Dermis blood vessel endothelial cell (primary cell): ENCODE results near the gene PDIA2. TPM values are rescaled to one million over a fixed set of nuclear protein-coding genes. Genes with fewer than 3 reads are reported as not detected.

Experiments
- DNase-seq: peaks from one replicate; pipeline ENCODE4 v3.0.0; 2010
- total RNA-seq: library from RNA; depleted of rRNA; stranded (reverse); fragments of >200 nt; gene quantifications from 2 replicates; pipeline ENCODE4 v1.2.3, GENCODE V29; 2014

PDIA2 gene
- total RNA-seq, 1 donor from 2014 or later: 0.34 TPM

DNA sequence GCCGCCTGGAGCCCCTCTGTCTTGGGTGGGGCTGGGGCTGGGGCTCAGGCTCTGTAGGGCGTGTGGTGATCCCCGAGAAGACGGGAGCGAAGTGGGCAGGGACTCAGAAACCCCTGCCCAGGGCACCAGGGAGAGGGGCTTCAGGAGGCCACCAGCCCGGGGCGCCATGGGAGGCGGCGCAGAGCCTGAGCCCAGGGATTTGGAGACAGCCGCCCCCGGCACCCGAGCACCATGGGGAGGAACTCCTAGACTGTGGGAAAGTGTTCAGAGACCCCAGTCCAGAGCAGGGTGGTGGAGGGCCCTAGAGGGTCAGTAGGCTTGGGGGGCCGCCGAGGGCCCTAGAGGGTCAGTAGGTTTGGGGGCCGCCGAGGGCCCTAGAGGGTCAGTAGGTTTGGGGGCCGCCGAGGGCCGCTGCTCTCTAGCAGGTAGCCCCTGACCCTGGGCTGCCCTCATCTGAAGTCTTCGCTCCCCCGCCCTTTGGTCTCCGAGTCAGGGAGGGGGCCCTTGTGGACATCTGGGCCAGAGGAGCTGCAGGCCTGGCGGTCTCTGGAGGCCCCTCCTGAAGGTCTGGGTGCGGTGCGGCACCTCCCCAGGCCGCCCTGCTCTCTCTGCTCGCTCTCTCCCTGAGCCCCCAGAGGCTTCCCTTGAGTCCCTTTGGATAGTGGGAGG, 1.8 kb upstream of the PDIA2 start:
- DNase-seq: no peak

- DNase-seq: no peak
These were observed 1.2 kb upstream of the PDIA2 start for GRCh38 chr16:281660-282255.

GRCh38 chr16:282491-282890, 473 bp upstream of the PDIA2 start:
- DNase-seq: no peak

DNA sequence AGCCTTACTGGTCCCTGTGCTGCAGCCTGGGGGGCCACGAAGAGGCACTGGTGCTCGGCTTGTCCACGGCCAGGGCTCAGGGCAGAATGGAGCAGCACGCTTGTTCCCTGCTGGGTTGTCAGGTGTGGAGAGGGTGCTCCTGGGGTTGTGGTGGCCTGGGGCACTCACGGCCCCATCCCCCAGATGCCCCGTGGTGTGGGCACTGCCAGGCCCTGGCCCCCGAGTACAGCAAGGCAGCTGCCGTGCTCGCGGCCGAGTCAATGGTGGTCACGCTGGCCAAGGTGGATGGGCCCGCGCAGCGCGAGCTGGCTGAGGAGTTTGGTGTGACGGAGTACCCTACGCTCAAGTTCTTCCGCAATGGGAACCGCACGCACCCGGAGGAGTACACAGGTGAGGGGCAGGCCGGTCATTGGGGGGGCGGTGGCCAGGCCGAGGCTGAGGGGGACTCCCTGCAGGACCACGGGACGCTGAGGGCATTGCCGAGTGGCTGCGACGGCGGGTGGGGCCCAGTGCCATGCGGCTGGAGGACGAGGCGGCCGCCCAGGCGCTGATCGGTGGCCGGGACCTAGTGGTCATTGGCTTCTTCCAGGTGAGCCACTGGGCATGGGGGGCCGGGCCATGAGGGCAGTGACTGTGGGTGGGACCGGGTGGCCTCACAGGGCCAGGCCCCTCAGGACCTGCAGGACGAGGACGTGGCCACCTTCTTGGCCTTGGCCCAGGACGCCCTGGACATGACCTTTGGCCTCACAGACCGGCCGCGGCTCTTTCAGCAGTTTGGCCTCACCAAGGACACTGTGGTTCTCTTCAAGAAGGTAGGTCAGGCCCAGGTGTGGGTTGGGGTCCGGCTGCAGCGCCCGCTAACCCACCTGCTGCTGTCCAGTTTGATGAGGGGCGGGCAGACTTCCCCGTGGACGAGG, 1.5 kb downstream of the PDIA2 start:
- DNase-seq: no peak

DNA sequence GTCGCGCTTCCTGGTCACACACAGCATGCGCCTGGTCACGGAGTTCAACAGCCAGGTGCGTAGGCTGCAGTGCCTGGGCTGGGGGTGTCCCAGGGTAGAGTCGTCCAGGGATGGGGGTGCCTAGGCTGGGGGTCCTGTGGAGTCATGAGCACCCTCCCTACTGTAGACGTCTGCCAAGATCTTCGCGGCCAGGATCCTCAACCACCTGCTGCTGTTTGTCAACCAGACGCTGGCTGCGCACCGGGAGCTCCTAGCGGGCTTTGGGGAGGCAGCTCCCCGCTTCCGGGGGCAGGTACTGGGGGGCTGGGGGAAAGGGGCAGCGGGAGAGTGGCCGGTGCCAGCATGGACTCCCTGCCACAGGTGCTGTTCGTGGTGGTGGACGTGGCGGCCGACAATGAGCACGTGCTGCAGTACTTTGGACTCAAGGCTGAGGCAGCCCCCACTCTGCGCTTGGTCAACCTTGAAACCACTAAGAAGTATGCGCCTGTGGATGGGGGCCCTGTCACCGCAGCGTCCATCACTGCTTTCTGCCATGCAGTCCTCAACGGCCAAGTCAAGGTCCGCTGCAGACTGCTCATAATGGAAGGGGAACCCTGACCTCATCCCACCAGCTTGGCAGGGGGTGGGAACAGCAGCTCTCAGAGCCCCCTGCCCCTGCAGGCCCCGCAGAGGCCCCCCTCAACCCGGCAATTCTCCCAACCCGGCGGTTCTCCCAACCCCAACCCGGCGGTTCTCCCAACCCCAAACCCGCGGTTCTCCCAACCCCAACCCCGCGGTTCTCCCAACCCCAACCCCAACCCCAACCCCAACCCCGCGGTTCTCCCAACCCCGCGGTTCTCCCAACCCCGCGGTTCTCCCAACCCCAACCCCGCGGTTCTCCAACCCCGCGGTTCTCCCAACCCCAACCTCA, 2.4 kb downstream of the PDIA2 start:
- no peak for DNase-seq

- no peak for DNase-seq
These were observed 3.7 kb downstream of the PDIA2 start for GRCh38 chr16:286491-287297.

DNA sequence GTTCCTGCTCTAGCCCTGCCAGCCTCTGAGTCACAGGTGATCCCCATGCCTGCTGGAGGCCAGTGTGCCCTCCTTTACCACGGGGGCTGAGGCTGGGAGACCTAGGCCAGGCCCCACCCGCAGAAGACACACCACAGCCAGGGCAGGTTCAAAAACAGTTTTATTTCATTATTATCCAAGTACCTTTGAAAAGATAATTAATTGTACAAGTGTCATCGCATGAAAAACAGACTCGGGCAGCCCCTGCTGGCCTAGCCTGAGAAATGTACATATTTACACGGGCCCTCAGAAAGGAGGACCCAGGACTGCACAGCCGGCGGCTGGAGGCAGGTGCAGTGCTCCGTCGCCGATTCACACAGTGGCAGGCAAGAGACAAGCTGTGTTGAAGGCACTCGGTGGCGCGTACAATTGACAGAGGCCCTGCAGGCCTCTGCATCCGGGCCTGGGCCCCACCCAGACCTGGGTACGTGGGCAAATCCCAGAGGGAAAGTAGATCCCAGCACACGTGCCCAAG, 4.4 kb downstream of the PDIA2 start:
- no peak for DNase-seq

DNA sequence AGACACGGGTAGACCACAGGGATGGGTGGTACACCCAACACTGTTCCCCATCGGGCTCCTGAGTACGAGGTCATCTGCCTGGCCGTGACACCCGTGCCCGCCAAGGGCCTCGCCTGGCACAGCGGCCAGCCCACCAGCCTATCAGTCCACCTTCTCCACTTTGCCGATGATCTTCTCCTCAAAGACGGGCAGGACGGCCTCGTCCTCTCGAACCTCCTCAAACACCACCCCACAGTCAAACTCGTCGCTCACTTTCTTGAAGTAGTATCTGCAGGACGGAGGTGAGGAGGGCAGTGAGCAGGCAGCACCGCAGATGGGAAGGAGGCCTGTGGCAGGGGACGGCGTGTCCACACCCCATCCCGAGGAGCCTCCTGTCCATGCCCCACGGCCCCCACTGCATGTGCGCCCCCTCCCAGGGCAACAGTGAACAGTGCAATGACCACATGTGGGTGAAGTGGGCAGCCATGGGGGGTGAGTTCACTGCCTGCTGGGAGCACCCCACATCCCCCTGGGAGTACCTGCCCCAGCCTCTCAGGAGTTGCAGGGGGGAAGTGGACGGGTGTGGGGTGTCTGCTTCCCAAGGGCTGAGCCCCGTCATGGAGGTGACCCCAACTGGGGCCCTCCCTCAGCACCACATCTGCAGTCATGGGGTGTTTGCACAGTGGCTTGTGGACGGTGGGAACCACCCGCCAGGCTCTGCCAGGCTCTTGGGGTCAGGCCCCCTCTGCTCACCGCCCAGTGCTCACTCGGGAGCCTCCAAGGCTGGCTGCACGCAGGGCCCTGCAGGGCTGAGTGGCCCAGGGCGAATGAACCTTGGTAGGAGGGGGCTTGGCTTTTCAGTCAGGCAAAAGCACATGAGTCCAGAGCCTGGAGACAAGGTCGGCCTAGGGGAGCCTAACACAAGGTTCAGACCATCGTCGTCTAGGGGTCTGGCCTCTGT, 5.3 kb downstream of the PDIA2 start:
- no peak for DNase-seq

- DNase-seq: no peak
These were observed 6.5 kb downstream of the PDIA2 start for GRCh38 chr16:289395-289997.

- DNase-seq: no peak
These were observed 7.2 kb downstream of the PDIA2 start for GRCh38 chr16:290015-290680.

DNA sequence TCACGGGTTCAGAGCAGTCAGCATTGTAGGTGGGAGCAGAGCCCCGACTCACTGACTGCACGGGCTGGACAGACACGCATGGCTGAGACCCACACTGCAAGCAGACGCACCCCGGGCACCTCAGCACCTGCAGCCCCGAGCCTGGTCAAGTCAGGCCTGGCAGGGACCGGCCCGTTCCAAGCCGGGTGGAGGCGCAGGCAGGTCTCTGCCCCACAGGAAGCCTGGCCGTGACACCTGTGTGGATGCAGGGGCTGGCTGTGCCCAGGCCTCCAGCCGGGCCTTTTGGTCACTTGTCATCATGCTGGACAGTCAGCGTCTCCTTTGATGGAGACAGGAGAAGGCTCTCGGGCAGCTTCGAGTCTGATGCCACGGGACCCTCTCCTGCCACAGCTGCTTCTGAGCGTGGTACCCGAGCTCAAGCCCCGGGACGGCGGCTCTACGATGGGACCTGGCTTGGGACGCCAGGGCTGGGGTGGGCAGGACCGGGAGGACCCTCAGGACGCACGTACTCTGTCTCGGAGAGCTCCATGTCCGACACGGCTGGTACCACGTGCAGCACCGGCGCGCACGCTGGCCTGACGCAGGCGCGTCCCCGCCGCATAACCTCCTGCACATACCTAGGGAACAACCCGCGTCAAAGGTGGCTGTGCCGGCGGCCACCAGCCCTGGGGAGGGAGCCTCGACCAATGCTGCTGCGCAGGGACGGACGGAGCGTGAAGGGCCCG, 7.9 kb downstream of the PDIA2 start:
- DNase-seq: no peak

GRCh38 chr16:291539-291938, 8.6 kb downstream of the PDIA2 start:
- no peak for DNase-seq

DNA sequence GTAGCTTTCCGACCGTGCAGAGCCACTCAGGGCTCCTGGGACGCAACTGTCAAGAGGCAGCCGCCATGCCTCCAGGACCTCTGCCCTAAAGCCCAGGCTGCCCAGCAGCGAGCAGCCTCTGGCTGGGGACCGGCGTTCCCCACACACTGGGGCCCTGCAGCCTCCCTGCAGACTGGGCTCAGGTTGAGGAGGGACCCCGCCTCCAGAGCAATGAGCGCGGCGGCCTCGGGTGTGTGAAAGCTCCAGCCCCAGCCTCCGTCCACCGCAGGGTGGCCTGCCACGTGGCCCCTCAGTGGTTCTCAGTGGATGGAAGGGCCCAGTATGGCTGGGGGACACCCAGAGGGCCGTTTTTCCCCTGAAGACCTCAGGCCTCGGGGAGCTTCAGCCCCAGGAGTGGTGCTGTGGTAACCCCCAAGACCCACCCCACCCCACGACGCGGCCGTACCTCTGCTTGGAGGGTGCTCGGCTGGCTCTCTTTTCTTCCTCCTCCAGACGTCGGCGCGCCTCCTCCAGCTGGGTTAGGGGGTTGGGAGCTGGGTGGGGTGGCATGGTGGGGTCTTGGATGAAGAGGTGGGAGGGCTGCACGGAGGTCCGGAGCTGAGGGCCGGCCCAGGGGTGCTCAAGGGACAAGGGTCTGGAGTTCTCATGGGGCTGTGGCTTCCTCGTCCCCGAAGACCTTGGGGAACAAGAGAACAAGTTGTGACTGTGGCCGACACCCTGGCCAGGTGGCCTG, 10.2 kb downstream of the PDIA2 start:
- DNase-seq: no peak

DNA sequence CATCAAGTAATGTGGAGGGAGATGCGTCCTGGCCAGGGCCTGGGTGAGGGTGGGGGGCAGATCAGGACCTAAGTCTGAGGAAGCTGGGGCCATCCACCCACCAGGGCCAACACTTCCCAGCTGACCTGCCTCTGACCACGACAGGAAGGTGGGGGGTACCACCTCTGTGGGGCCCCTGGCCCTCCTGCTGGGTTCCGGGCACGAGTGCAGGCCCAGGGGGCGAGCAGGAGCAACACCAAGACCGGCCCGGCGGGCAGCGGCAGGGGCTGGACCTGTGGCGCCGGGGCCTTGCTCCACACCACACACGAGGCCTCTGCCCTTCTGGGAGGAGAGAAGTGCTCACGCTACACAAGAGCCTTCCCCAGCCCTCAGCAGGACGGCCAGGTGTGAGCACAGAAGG, 13.3 kb downstream of the PDIA2 start:
- DNase-seq: no peak

DNA sequence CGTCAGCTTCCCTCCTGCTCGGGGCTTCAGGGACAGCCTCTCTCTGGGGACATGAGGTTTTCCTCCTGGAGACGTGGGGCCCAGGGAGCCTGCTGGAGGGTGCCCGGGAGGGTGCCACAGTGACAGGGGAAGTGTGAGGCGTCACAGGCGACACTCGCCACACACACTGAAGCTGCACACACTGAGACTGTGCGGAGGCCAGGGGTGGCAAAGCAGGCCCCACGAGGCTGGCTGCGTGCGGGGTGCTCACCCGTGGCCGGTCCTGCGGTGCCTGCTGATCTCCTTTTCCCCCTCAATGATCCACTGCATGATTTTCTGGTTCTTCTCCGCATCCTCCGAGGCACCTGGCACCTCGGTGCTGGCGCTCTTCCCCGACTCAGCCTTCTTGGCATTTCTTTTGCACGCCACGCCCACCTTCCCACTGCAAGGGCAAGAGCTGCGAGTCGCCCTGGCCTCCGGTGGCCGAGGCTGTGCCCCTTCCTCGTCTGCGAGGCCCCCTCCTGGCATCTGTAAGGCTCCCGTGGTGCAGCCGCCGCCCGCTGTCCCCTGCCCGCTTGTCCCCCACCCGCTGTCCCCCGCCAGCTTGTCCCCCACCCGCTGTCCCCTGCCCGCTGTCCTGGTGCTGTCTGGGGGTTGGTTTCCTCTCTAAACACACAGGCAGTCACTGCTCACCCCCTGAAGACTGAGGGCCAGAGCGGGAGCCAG, 14.0 kb downstream of the PDIA2 start:
- no peak for DNase-seq

GRCh38 chr16:297832-298231, 14.9 kb downstream of the PDIA2 start:
- no peak for DNase-seq

DNA sequence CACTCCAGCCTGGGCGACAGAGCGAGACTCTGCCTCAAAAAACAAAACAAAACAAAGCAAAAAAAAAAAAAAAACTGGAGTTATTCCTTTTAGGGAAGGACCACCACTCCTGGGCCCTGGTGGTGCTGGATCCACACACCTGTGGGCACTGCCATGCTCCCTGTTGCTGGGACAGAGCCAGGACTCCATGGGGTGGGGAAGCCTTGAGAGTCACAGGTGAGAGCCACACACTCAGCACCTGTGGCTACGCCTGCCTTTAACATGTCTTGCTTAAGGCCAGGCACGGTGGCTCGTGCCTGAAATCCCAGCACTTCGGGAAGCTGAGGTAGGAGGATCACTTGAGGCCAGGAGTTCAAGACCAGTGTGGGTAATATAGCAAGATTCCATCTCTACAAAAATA, 18.3 kb downstream of the PDIA2 start:
- DNase-seq: no peak
